Cardiac septum (tissue), 1 donor: ENCODE results near the gene TMEM52. TPM values are rescaled to one million over a fixed set of nuclear protein-coding genes. Genes with fewer than 3 reads are reported as not detected.

ENCODE experiments used
- DNase-seq: peaks from one replicate; pipeline ENCODE4 v3.0.0-alpha.2; 2020; ENCODE audit warnings: low spot score
- intact Hi-C: fragments of 100-400 bp; cut with DNase I; formaldehyde crosslinking; loops from one replicate; pipeline ENCODE4 v1.14.0; 2022
- total RNA-seq: library from RNA; stranded (reverse); fragmentation: NEBNext Ultra II Directional; extraction: Animal tissue kit (Norgen Biotek cat#: 25700); gene quantifications from one replicate; pipeline ENCODE4 v1.2.1, GENCODE V29; 2021
- donor health status: DM: no; HTN: no; CAD: no.

The TMEM52 gene
- total RNA-seq, 1 donor from 2014 or later: 0.70 TPM

- no peak for DNase-seq
- intact Hi-C loops: no loop called here
Observed at GRCh38 chr1:1917995-1918900, 831 bp downstream of the TMEM52 start.

- intact Hi-C loops: no loop called here
- no peak for DNase-seq
Observed at GRCh38 chr1:1917304-1917976, 1.6 kb downstream of the TMEM52 start.

GRCh38 chr1:1916851-1917251 lies 2.2 kb downstream of the TMEM52 start:
- no peak for DNase-seq
- intact Hi-C loops: no loop called here

GRCh38 chr1:1915911-1916840 lies 2.9 kb downstream of the TMEM52 start:
- no peak for DNase-seq
- intact Hi-C loops: no loop called here

GRCh38 chr1:1914971-1915692 lies 3.9 kb downstream of the TMEM52 start, which contains the start of gene CALML6:
CALML6 (plus strand) TSS chr1:1915260; CDS start chr1:1915281, 21 bp downstream.
- intact Hi-C loops: no loop called here
- no peak for DNase-seq

- DNase-seq: no peak
- intact Hi-C loops: no loop called here
Observed at GRCh38 chr1:1914101-1914970, 4.7 kb downstream of the TMEM52 start.

GRCh38 chr1:1911350-1912041 lies 7.6 kb downstream of the TMEM52 start:
- no peak for DNase-seq
- intact Hi-C loops: no loop called here

- no peak for DNase-seq
- intact Hi-C loops: no loop called here
Observed at GRCh38 chr1:1910651-1911331, 8.3 kb downstream of the TMEM52 start.

GRCh38 chr1:1910033-1910465 lies 9.0 kb downstream of the TMEM52 start:
- DNase-seq: no peak
- intact Hi-C loops: no loop called here

- intact Hi-C loops: loop anchor here (5.0 kb wide), 1 partner anchor 66 kb away; no protein-coding TSS in a partner anchor
- DNase-seq: no peak
Observed at GRCh38 chr1:1908506-1908791, 10.6 kb downstream of the TMEM52 start.

GRCh38 chr1:1907098-1907736 lies 11.9 kb downstream of the TMEM52 start:
- intact Hi-C loops: loop anchor here (2.0 to 5.0 kb wide), 2 partner anchors 65 to 128 kb away; partner anchors contain the start of gene NADK
- no peak for DNase-seq

GRCh38 chr1:1906185-1907097 lies 12.6 kb downstream of the TMEM52 start:
- intact Hi-C loops: loop anchor here (1.0 to 5.0 kb wide), 3 partner anchors 48 to 128 kb away; partner anchors contain the start of gene NADK
- peak; percentile 94 for DNase-seq

- intact Hi-C loops: no loop called here
Observed at GRCh38 chr1:1903224-1903623, 15.9 kb downstream of the TMEM52 start.

GRCh38 chr1:1901641-1902294 lies 17.3 kb downstream of the TMEM52 start:
- intact Hi-C loops: no loop called here
- DNase-seq: no peak

More at GRCh38 chr1:1903224-1903623, 15.9 kb downstream of the TMEM52 start:
- no peak for DNase-seq
